Adrenal gland (tissue), 12 donors: ENCODE data around the gene ABHD4. TPM values are rescaled to one million over a fixed set of nuclear protein-coding genes. Genes with fewer than 3 reads are reported as not detected.

Source experiments
- DNase-seq, 7 donors: peaks; one replicate each; pipeline ENCODE4 v3.0.0-alpha.2; 2019 to 2020
- H3K27ac ChIP-seq, 5 donors: fragments of 200-600 bp; sonication (generic) in 4 of 5; 1 replicate in 3 of 5; 2 replicates in 2 of 5; pipeline versions ENCODE4 v1.5.1 to v1.8.0; 2016 to 2020; ENCODE audit warnings: mild to moderate bottlenecking in 1 of 5
- H3K27me3 ChIP-seq: fragments of 200-600 bp; 2 replicates; pipeline ENCODE4 v1.8.0; 2021
- H3K36me3 ChIP-seq, 2 donors: fragments of 200-600 bp; replicated peaks in 1 of 2; 1 replicate in 1 of 2; 2 replicates in 1 of 2; pipeline versions ENCODE4 v1.5.1 to v1.8.0; 2018 to 2022
- H3K4me1 ChIP-seq, 2 donors: fragments of 200-600 bp; replicated peaks in 1 of 2; 1 replicate in 1 of 2; 2 replicates in 1 of 2; pipeline versions ENCODE4 v1.5.1 to v1.8.0; 2018 to 2021
- H3K4me3 ChIP-seq, 4 donors: fragments of 200-600 bp; sonication (generic) in 3 of 4; one replicate each; pipeline ENCODE4 v1.5.1; 2016 to 2018
- H3K9me3 ChIP-seq, 3 donors: fragments of 200-600 bp; sonication (generic) in 1 of 3; replicated peaks in 1 of 3; 1 replicate in 2 of 3; 2 replicates in 1 of 3; pipeline versions ENCODE4 v1.5.1 to v1.8.0; 2016 to 2021
- POLR2A ChIP-seq, 2 donors: fragments of 450-650 bp; IDR thresholded peaks; one replicate each; pipeline ENCODE4 v1.6.1; 2017; ENCODE audit warnings: antibody characterized with exemption in 2 of 2, mild to moderate bottlenecking in 2 of 2, moderate library complexity in 1 of 2
- WGBS, 4 donors: extraction: QIAGEN DNeasy Blood & Tissue Kit in 2 of 4; methylation state at CpG; one replicate each; pipeline versions ENCODE4 v1.1.5 to v1.1.7; 2013 to 2017; 5-methylcytosine and 5-hydroxymethylcytosine counted together
- intact Hi-C, 2 donors: fragments of 100-400 bp; cut with DNase I; formaldehyde crosslinking; loops; one replicate each; pipeline versions ENCODE4 v1.14.1 to v1.15.0; 2022 to 2023
- polyA plus RNA-seq, 3 donors: library from polyadenylated mRNA; stranded (reverse); fragments of 200-250 nt in 2 of 3; fragments of 350-450 nt in 1 of 3; fragmentation: Illumina TruSeq in 1 of 3; extraction: RNeasy Lipid Tissue Mini Kit (QIAGEN cat#74804) in 1 of 3; gene quantifications; one replicate each; pipeline ENCODE4 v1.2.3, GENCODE V29; 2013 to 2014
- total RNA-seq, 9 donors: library from RNA; depleted of rRNA in 4 of 9; stranded (reverse); fragments of >200 nt in 4 of 9; fragments of 120-200 nt in 1 of 9; fragmentation: NEBNext Ultra II Directional in 1 of 9; extraction: Animal tissue kit (Norgen Biotek cat#: 25700) in 1 of 9; gene quantifications; one replicate each; pipeline versions ENCODE4 v1.1.0 to v1.2.4, GENCODE V29; 2013 to 2023
- TF ChIP-seq, protein P1 (sequence below), 6 experiments: fragments of 450-650 bp in 4 of 6; fragments of 200-600 bp in 2 of 6; sonication (generic) in 1 of 6; IDR thresholded peaks; 1 replicate in 5 of 6; 2 replicates in 1 of 6; pipeline versions ENCODE4 v1.5.1 to v1.8.0; 2016 to 2021; ENCODE audit warnings: antibody characterized with exemption in 6 of 6, mild to moderate bottlenecking in 2 of 6, moderate library complexity in 1 of 6
- donor health status: healthy with polysubstance abuse.
- donor health status: Bipolar disorder and iron deficiency.
- donor health status: DM: yes; HTN: yes; CAD: no.
- donor health status: DM: no; HTN: no; CAD: no.
- donor health status: DM: no; HTN: no; CAD: no.
- donor health status: DM: yes; HTN: yes; CAD: no.

Gene ABHD4
- total and polyA plus RNA-seq, 12 donors = 21.4 to 93.4 (median 43.5) TPM

GRCh38 chr14:22593189-22593588 is 4.9 kb upstream of the ABHD4 start:
- no peak for TF ChIP-seq POLR2A (IDR thresholded peaks at IDR 0.05)
- TF ChIP-seq, protein P1, sequence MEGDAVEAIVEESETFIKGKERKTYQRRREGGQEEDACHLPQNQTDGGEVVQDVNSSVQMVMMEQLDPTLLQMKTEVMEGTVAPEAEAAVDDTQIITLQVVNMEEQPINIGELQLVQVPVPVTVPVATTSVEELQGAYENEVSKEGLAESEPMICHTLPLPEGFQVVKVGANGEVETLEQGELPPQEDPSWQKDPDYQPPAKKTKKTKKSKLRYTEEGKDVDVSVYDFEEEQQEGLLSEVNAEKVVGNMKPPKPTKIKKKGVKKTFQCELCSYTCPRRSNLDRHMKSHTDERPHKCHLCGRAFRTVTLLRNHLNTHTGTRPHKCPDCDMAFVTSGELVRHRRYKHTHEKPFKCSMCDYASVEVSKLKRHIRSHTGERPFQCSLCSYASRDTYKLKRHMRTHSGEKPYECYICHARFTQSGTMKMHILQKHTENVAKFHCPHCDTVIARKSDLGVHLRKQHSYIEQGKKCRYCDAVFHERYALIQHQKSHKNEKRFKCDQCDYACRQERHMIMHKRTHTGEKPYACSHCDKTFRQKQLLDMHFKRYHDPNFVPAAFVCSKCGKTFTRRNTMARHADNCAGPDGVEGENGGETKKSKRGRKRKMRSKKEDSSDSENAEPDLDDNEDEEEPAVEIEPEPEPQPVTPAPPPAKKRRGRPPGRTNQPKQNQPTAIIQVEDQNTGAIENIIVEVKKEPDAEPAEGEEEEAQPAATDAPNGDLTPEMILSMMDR (IDR thresholded peaks at IDR 0.05) = no peak
- intact Hi-C loops = no loop called here
- DNase-seq = no peak
- H3K27me3 ChIP-seq = no peaks in the 10 kb centered on the region
- 38 to 55% (median 47%) methylated on average over 3 of the region's 3 CpGs for WGBS, 4 donors
- H3K36me3 ChIP-seq = no peaks in the 10 kb centered on the region
- H3K4me3 ChIP-seq = no peak overlapping the region
- H3K4me1 ChIP-seq = peaks cover 7 to 20% of the 10 kb centered on the region in 2 donors
- no peak overlapping the region for H3K27ac ChIP-seq
- no peaks in the 10 kb centered on the region for H3K9me3 ChIP-seq

GRCh38 chr14:22593601-22594000 is 4.5 kb upstream of the ABHD4 start:
- Histone ChIP-seq H3K4me1 (peaks cover 6 to 17% of the 10 kb centered on the region in 2 donors), H3K4me3 (no peak overlapping the region), H3K9me3 (no peaks in the 10 kb centered on the region), H3K36me3 (no peaks in the 10 kb centered on the region), H3K27ac (no peak overlapping the region), H3K27me3 (no peaks in the 10 kb centered on the region)
- DNase-seq = no peak
- TF ChIP-seq POLR2A (IDR thresholded peaks at IDR 0.05) = no peak
- TF ChIP-seq, protein P1 (IDR thresholded peaks at IDR 0.05) = no peak
- WGBS, 4 donors = 71 to 80% (median 75%) methylated on average over 2 of the region's 2 CpGs
- intact Hi-C loops = no loop called here

DNA sequence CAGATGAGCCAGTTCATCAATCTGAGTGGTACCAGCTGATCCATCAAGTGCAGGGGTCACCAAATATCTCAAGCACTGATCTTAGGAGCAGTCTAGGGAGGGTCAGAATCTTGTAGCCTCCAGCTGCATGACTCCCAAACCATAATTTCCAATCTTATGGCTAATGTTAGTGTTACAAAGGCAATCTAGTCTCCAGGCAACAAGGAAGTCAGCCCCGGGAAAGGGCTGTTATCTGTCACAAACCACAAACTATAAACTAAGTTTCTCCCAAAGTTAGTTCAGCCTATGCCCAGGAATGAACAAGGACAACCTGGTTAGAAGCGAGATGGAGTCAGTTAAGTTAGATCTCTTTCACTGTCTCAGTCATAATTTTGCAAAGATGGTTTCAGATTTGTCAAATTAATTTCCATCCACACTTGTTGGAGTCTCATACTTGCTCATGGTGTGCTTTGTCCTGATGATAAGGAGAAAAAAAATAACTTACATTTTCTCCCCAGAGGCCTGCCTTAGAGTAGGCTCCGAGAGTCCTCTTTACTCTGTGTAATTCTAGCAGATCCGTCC is 3.9 kb upstream of the ABHD4 start:
- 59 to 78% (median 65%) methylated on average over 4 of the region's 4 CpGs for WGBS, 4 donors
- Histone ChIP-seq H3K4me1 (peaks cover 11 to 20% of the 10 kb centered on the region in 2 donors), H3K27me3 (no peaks in the 10 kb centered on the region), H3K36me3 (no peaks in the 10 kb centered on the region), H3K9me3 (no peaks in the 10 kb centered on the region), H3K27ac (no peak overlapping the region), H3K4me3 (no peak overlapping the region)
- intact Hi-C loops = no loop called here
- DNase-seq = no peak
- TF ChIP-seq, protein P1 (IDR thresholded peaks at IDR 0.05) = no peak
- TF ChIP-seq POLR2A (IDR thresholded peaks at IDR 0.05) = no peak

DNA sequence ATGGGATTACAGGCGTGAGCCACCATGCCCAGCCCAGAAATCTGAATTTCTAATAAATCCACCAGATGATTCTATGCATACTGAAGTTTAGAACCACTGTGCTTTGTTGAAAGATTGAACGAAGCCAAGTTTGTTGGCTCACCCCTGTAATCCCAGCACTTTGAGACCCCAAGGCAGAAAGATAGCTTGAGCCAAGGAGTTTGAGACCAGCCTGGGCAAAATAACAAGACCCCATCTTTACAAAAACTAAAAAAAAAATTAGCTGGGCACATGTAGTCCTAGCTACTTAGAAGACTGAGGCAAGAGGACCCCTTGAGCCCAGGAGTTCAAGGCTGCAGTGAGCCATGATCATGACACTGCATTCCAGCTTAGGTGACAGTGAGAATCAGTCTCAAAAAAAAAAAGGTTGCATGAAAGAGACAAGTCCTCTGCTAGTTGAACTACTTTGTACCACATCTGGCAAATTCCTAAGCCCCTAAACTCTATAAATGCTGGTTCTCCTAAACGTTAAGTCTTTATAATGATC is 1.7 kb upstream of the ABHD4 start:
- no peaks in the 10 kb centered on the region for H3K27me3 ChIP-seq
- no peak for DNase-seq
- WGBS, 4 donors = 77 to 81% (median 78%) methylated on average over 3 of the region's 3 CpGs
- peaks cover 13 to 30% of the 10 kb centered on the region in 2 donors for H3K4me1 ChIP-seq
- intact Hi-C loops = no loop called here
- TF ChIP-seq, protein P1 (IDR thresholded peaks at IDR 0.05) = no peak
- no peak for TF ChIP-seq POLR2A (IDR thresholded peaks at IDR 0.05)
- no peaks in the 10 kb centered on the region for H3K9me3 ChIP-seq
- no peaks in the 10 kb centered on the region for H3K36me3 ChIP-seq
- no peak overlapping the region for H3K27ac ChIP-seq
- H3K4me3 ChIP-seq = no peak overlapping the region
